Measurements from ENCODE around the gene PEDS1.
"Not testable (repeated sequence)": the region's sequence is repeated elsewhere in the genome, so short reads cannot be mapped to it uniquely, and the experiment has no call there.

Gene PEDS1

DNA sequence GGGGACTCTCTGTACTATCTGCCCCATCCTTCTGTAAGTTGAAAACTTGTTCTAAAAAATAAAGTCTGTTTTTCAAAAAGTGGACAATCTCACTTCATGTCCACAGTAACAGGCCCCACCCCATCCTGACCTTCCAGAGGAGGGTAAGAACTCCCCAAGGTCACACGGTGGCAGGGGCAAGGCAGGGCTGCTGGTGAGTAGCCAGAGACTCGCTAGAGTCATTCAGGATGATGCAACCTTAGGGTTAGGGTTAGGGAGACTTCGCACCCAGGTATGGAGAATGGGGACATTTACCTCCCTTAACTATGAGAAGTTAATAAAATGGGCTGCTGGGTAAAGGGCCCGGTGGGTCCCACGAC is 15.4 kb downstream of the PEDS1 start:
- in situ Hi-C loops (cut with MboI; ENCODE audit: low sequenced_read_pairs) = no loop called here

DNA sequence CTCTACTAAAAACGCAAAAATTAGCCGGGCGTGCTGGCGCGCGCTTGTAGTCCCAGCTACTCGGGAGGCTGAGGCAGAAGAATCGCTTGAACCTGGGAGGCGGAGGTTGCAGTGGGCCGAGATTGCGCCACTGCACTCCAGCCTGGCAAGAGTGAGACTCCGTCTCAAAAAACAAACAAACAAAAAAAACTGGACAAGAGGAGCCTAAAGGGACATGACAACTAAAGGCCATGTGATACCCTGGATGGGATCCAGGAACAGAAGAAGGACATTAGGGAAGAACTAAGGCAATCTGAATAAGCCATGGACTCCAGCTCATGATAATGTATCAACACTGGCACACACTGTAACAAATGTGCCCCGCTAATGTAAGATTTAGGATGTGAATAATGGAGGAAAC is 15.8 kb downstream of the PEDS1 start:
- in situ Hi-C loops (cut with MboI; ENCODE audit: low sequenced_read_pairs) = not testable (repeated sequence)

DNA sequence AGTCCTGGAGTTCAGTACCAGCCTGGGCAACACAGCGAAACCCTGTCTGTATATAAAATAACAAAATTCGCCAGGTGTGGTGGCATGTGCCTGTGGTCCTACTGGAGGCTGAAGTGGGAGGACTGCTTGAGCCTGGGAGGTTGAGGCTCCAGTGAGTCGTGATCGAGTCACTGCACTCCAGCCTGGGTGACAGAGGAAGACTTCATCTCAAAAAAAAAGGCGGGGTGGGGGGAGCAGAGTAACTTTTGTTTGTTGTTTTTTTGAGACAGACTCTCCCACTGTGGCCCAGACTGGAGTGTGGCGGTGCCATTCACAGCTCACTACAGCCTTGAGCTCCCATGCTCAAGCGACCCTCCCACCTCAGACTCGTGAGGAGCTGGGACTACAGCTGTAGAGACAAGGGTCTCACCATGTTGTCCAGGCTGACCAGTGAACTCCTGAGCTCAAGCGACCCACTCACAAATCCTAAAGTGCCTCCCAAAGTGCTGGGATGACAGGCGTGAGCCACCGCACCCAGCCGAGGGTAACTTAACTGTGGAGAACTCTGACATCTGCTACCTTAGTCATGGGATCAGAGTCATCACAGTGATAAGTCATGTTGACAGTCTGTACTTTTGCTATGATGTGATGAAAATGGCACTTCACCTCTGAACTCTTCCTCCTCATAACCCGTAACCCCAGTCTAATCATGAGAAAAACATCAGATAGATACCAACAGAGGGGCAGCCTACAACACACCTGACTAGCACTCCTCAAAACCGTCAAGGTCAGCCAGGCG is 16.5 kb downstream of the PEDS1 start:
- in situ Hi-C loops (cut with MboI; ENCODE audit: low sequenced_read_pairs) = no loop called here

DNA sequence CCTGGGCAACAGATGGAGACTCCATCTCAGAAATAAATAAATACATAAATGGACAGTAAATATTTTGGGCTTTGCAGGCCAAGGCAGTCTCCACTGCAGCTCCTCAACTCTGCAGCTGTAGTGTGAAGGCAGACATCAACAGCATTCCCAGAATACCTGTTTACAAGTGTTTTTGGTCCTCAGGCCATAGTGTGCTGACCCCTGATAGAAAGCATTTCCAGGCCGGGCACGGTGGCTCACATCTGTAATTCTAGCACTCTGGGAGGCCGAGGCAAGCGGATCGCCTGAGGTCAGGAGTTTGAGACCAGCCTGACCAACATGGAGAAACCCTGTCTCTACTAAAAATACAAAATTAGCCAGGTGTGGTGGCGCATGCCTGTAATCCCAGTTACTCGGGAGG is 18.4 kb downstream of the PEDS1 start:
- in situ Hi-C loops (cut with MboI; ENCODE audit: low sequenced_read_pairs) = not testable (repeated sequence)

DNA sequence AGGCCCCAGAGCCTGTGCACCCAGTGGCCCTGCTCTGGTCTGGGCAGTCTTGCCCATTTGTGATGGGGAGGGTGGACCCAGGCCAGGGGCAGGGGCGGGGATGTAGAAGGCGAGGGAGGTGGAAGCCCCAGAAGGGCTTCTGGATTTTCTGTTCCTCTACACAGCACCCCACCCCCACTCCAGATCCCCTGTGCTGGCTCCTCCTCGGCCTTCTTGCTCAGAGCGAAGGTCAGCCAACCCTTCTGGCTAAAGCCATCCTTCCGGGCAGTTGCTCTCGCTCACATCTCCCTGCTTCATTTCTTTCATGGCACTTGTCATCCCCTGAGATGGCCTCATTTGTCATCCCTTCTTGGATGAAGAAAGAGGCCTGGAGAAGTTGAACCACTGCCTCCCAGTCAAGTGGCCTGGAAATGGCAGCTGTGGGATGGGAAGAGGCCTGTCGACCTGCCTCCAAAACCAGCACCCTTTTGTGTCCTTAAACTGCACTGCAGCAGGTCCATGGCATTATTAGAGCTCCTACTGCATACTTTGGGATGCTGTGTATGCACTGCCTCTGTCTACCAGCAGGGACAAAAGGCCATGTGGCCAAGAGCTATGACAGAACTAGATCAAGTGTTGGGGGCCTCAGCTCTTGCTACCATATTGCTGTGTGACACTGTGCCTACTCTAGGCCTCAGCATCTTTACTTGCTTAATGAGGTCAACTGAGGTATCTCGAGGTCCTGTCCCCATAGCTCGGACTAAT is 19.9 kb downstream of the PEDS1 start:
- in situ Hi-C loops (cut with MboI; ENCODE audit: low sequenced_read_pairs) = no loop called here

DNA sequence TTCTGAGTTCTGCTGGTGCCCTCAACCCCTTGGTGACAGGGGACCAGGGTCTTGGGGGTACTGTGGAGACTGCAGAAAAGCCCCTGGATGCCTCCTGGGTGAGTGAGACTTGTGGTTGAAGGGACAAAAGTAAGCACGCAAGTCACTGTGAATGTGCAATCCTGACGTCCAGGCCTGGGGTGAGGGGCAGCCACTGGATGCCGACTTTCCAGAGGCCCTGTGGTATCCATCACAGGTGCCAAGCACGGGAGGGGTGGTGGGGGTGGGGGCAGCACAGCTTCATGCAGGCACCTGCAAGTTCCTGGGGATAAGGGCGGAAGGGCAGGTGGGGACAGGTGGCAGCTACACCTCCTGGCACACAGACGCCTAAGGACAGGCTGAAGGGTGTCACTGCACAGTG is 20.5 kb downstream of the PEDS1 start:
- in situ Hi-C loops (cut with MboI; ENCODE audit: low sequenced_read_pairs) = no loop called here

DNA sequence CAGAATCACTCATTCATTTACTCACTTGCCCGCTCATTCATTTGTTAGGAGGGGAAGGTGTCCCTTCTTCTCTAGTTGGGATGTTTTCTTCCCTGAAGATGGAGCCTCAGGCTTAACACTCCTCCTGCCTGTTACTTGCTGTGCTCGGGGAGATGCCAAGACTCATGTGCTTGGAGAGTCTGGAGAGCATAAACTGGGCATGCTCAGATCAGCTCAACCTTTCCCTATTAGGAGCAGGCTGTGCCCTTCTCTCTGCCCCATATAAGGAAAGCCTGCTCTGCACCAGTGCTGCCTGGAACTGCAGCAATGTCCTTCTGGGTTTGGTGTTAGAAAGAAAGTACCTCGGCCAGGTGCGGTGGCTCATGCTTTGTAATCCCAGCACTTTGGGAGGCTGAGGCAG is 22.5 kb downstream of the PEDS1 start:
- in situ Hi-C loops (cut with MboI; ENCODE audit: low sequenced_read_pairs) = no loop called here

DNA sequence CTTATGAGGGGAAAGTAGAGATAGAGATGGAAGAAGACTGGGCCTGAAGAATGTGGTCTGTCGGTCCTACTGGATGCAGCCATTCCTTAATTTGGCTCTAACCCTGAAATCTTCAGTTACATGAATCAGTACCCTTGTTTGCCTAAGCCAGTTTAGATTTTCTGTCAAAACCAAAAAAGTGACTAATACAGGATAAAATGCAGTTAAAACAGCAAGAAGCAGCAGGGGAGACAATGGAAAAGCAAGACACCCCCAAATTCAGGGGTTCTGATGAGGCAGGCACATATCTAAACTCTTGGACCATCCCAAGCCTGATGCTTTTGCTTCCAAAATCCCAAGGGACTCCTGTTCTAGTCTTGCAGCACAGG is 23.2 kb downstream of the PEDS1 start:
- in situ Hi-C loops (cut with MboI; ENCODE audit: low sequenced_read_pairs) = no loop called here

DNA sequence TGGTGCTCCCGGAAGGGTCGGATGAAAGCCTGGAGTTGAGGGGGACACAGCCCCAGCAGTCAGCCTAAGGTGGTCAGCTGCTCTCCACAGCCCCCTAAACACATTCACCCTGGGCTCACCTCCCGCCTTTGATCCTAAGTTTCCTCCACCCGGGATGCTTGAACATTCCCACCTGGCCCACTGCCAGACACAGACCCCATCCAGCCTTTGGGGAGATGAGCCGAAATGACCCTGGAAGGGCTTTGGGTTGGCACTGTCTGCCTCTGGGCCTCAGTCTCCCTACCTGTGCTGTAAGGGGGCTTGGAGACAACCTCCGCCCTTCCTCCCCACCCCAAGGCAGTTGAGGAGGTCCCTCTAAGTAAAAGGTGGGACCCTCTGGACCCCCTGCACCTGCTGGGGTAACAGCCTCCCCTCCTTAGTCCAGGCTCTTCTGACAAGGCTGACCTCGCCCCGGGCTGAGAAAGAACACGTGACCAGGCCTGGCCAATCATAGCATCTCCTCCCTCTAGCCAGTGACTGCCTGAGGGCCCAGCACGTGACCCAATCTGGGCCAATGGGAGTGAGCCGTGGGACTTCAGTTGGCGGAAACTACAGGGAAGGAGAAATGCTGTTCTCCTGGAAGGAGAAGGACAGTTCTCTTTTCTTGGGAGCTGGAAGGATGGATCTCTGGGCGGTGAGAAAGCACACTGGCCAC is 23.7 kb downstream of the PEDS1 start:
- in situ Hi-C loops (cut with MboI; ENCODE audit: low sequenced_read_pairs) = no loop called here

DNA sequence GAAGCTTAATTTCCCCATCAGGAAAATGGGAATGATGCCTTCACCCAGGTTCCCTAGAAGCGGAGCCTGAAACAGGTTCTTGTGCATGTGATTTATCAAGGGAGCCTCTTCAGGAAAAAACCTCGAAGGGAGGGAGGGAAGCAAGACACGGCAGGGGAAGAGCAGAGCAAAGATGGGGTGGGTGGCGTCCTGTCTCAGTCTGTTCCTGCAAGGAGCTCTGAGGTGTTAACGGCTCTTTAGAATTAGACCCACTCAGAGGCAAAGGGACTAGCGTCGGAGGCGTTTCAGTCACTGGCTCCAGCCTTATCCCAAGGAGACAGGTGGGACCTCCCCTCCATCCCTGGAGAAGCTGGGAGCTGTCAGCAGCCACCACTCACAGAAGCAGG is 25.0 kb downstream of the PEDS1 start:
- in situ Hi-C loops (cut with MboI; ENCODE audit: low sequenced_read_pairs) = no loop called here

DNA sequence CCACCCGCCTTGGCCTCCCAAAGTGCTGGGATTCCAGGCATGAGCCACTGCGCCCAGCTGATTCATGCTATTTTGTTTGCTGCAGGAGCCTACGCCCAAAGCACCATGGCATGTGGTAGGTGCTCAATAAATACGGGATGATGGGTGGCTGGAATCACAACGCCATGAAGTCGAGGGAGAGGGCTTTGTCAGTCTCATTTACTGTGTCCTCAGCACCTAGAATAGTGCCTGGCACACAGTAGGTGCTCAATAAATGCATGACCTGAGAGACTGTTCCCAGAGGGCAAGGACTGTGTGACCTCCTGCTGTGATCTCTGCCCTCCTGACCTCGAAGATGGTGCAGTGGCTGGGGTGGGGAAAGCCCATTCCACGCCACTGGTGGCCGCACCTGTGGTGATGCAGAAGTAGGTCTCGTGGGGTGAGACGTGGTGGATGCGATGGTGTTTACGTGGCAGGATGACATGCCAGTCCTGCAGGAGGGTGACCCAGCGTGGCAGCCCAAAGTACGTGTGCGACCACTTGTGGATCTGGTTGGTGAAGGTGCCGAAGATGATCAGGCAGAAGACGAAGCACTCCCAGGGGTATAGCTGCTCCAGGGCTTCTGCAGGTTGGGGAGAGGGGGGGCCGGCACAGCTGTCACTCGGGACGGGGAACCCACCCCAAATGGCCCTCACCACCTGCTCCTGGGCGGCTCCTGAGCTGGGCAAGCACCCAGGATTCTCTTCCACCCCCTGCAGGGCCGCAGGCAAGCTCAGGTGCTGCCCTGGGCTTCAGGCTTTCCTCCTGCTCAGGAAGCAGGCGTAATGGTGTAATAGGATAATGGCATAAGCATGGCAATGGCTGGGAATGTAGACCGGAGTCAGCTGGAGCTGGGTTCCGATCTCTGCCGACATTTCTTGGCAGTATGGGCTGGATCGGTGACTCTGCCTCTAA is 25.7 kb downstream of the PEDS1 start:
- in situ Hi-C loops (cut with MboI; ENCODE audit: low sequenced_read_pairs) = no loop called here

DNA sequence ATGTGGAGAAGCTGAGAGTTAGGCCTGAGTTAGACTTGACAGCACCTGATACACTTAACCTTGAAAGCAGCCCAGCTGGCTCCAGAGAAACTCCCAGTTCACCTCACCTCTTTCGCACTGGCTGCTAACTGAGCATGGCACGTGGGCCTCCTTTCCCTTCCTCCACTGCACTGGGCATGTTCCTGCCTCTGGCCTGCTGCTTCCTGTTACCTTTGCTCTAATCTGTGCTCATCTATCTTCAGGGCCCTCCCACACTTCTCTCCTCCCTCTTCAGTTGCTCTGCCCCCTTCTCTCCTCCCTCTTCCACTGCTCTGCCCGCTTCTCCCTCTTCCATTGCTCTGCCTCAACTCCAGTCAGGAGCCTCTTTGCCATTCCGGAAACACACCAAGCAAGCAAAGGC is 26.9 kb downstream of the PEDS1 start:
- in situ Hi-C loops (cut with MboI; ENCODE audit: low sequenced_read_pairs) = no loop called here

DNA sequence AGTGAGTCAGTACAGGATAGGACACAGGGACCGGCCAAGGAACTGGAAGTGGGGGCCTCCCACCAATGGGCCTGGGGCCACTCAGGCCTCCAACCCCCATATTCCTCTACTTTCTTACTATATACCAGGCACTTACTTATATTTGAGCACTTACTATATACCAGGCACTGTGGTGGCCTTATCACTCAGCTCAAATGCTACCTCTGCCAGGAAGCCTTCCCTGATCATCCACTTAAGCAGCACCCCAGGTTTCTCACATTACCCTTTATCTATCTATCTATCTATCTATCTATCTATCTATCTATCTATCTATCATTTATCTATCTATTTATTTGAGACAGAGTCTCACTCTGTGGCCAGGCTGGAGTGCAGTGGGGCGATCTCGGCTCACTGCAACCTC is 28.2 kb downstream of the PEDS1 start:
- in situ Hi-C loops (cut with MboI; ENCODE audit: low sequenced_read_pairs) = no loop called here

DNA sequence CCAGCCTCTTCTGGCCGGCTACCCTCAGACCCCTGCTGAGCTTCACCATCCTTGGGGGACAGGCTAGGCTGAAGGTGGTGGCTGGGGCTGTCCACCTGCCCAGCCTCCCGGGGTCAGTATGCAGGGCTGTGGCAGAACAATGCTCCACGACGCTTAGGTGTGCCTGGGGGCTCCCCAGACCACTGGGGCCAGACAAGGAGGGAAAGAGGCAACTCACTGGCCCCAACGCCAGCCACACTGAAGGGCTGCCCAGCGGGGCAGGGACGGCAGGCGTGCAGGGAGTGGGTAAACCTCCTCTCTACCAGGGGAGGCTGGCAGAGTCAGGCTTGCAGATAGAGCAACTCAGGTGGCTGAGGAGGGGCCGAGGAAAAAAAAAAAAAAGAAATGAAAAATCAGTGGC is 29.0 kb downstream of the PEDS1 start:
- in situ Hi-C loops (cut with MboI; ENCODE audit: low sequenced_read_pairs) = no loop called here

DNA sequence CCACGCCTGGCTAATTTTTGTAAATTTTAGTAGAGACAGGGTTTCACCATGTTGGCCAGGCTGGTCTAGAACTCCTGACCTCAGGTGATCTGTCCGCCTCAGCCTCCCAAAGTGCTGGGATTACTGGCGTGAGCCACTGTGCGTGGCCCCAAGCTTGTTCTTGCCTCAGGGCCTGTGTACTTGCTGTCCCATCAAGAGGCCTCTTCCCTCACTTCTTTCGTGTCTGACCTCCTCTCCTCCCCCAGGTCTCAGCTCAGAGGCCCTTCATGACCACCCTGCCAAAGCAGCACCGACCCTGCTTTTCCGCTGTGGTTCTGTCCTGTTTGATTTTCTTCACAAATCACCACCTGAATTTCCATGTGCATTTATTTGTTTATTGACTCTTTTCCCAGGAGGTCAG is 30.1 kb downstream of the PEDS1 start:
- in situ Hi-C loops (cut with MboI; ENCODE audit: low sequenced_read_pairs) = no loop called here

DNA sequence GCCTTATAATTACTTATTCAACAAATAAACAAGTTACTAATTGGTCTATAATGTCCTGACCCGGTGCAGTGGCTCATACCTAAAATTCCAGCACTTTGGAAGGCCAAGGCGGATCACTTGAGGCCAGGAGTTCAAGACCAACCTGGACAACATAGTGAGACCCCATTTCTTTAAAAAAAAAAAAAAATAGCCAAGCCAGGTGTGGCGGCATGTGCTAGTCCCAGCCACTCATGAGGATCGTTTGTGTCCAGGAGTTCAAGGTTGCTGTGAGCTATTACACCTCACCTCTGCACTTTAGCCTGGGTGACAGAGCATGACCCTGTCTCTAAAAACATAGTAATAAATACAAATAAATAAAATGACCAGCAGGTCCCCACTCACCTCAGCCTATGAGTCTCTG is 30.8 kb downstream of the PEDS1 start:
- in situ Hi-C loops (cut with MboI; ENCODE audit: low sequenced_read_pairs) = no loop called here

DNA sequence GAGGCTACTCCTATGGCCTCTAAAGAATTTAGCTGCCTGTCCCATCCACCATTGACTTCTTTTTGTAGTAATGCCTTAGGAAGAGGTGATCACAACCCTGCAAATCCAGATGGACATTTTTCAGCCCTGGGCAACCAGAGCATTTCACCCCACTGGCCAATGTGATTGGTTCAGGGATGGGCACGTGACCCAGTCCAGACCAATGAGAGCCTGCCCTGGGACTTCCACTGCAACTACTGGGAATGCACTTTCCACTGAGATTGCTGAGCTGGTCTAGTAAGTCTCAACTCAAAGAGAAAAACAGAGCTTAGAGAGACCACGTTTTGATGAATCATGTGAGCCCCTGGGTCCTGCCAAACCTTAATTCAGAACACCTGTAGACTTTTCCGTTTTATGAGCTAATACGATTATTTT is 31.7 kb downstream of the PEDS1 start:
- in situ Hi-C loops (cut with MboI; ENCODE audit: low sequenced_read_pairs) = no loop called here

DNA sequence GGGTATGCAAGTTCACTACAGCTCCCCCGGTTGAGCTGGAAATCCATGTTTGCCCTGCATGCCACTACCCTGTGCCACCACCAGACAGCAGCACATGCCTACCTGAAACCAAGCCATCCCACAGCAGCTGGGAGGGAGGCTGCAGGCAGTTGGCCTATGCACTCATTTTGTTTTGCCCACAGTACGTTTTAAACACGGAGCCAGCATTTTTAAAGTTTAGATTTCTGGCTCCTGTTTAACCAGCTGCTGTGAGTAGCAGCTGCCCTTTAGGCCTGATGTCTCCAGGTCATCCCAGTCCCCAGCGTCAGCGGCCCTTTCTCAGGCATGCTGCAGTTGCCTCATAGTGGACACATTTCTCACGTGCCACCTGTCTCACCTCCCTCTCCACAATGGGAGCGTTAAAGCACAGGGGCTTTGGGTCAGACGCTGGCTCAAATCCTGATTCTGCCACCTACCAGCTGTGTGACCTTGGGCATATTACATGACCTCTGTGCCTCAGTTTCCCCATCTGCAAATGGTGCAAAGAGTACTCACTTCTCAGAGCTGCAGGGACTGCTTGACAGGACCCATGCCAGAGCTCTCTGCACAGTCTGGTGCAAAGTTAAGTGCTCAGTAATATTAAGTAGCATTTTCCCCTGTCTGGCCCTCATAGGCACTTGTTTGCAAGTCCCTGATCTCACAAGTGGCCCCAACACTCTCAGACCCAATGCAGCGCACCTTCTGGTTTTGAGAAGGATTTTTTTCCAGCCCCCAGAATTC is 32.4 kb downstream of the PEDS1 start:
- in situ Hi-C loops (cut with MboI; ENCODE audit: low sequenced_read_pairs) = no loop called here

DNA sequence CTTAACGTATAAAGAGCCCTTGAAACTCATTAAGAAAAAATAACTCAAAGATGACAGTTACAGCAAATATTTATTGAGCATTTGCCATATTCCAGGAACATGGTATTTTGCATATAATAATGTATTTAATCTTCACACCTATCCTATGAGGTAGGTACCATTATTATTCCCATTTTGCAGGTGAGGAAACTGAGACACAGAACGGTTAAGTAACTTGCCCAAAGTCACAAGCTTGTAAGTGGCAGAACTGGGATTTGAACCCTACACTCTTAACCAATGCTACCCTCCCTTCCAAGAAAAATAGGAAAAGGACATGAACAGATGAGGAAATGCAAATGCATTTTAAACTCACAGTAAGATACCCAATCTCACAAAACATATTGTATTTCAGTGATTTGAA is 35.3 kb downstream of the PEDS1 start:
- in situ Hi-C loops (cut with MboI; ENCODE audit: low sequenced_read_pairs) = no loop called here

DNA sequence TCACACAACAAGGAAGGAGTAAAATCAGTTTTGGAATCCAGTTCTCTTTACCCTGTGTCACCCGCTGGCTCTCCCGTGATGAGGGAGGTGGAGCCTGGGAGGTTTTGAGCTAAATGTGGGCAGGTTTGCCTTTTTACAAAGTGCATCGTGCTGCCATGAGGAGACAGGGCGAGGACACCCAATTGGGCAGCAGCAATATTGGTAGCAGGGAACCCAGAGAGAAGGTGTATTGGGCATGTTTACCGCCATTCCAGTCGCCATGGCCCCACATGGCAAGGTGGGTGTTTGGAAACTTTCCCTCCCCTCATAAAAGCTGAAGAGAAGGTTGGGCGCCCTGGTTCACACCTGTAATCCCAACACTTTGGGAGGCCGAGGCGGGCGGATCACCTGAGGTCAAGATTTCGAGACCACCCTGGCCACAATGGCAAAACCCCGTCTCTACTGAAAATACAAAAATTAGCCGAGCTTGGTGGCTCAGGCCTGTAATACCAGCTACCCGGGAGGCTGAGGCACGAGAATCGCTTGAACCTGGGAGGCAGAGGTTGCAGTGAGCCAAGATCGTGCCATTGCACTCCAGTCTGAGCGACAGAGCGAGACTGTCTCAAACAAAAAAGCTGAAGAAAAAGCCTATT is 37.0 kb downstream of the PEDS1 start:
- in situ Hi-C loops (cut with MboI; ENCODE audit: low sequenced_read_pairs) = no loop called here

All from HL-60/S4 treated with retinoic acid at 250 ng/mL for 4 days and 3 days (cell line).